K562 (cell line): Measurements from ENCODE around the gene DIP2A.

Source experiments
- ZNF740 ChIP-seq, 3 experiments: fragments of 200-800 bp in 1 of 3; sonication (Bioruptor generic) in 1 of 3; sonication (generic) in 1 of 3; formaldehyde crosslinking in 1 of 3; IDR thresholded peaks; 2 replicates each; pipeline versions ENCODE4 v1.6.1 to v1.8.0; 2016 to 2022; ENCODE audit warnings: mild to moderate bottlenecking in 2 of 3, missing compliant biosample characterization in 2 of 3, missing genetic modification characterization in 2 of 3, missing genetic modification reagents in 1 of 3
- ZNF780A ChIP-seq: fragments of 250-450 bp; sonication (Bioruptor Pico); IDR thresholded peaks from 2 replicates; pipeline ENCODE4 v1.5.0; 2021; ENCODE audit warnings: mild to moderate bottlenecking

GRCh38 chr21:46500224-46500861 is 41.7 kb downstream of the DIP2A start:
- TF ChIP-seq ZNF740 (CRISPR knock-in tag; IDR thresholded peaks at IDR 0.05) (no peak), ZNF740 (tag; IDR thresholded peaks at IDR 0.05) (no peak), ZNF780A (CRISPR knock-in tag) (no peak)
